ENCODE results near the gene TBC1D13. TPM values are rescaled to one million over a fixed set of nuclear protein-coding genes. Genes with fewer than 3 reads are reported as not detected.

Gene TBC1D13
- total and polyA plus RNA-seq, 2 of the 4 experiments (the other 2 are of a cell fraction) = 9.1 to 26.4 TPM

GRCh38 chr9:128770286-128771030 is 16.6 kb upstream of the TBC1D13 start:
- ChIA-PET CTCF (interaction anchor here (0.6 to 1.0 kb wide), 2 partner anchors 12 to 853 kb away, joined by 3 to 4 read pairs; no protein-coding TSS in a partner anchor), POLR2A (ENCODE audit: unreplicated experiment) (no interaction called here)
- Histone ChIP-seq H2BK20ac (ENCODE audit: low read depth, low read length) (no peak overlapping the region), H4K8ac (ENCODE audit: low read depth in 2 of 2, low read length in 2 of 2) (no peak overlapping the region), H3K4me3 (ENCODE audit: insufficient read depth, low read depth, low read length) (peak overlapping the region; percentile 99), H3K9ac (ENCODE audit: low read depth, low read length) (peak overlapping the region; percentile 93), H2AK9ac (replicated peaks; ENCODE audit: low read depth, low read length, poor library complexity) (peak overlapping the region; percentile 0), H4K5ac (ENCODE audit: low read depth, low read length) (no peak overlapping the region), H3K79me1 (ENCODE audit: low read depth in 1 of 2, low read length in 2 of 2) (peaks cover 20 to 53% of the 10 kb centered on the region in 2 experiments), H3K9me1 (ENCODE audit: insufficient read depth, low read length) (peaks cover 7% of the 10 kb centered on the region; the same call in 1 of the 2 replicates), H3K14ac (replicated peaks; ENCODE audit: low read depth, low read length) (no peak overlapping the region), H2AFZ (replicated peaks; ENCODE audit: low read length, poor library complexity) (no peak overlapping the region), H2BK15ac (ENCODE audit: low read depth, low read length) (no peak overlapping the region), H2BK5ac (ENCODE audit: low read depth, low read length, poor library complexity, severe bottlenecking) (no peak overlapping the region), H4K20me1 (ENCODE audit: insufficient read depth, low read length) (peaks cover 3% of the 10 kb centered on the region; the same call in 1 of the 2 replicates), H3K4me1 (ENCODE audit: control insufficient read depth, insufficient read depth, low read length) (peaks cover 5% of the 10 kb centered on the region), H3K56ac (ENCODE audit: extremely low read depth, insufficient read depth, low read length) (no peak overlapping the region), H3K4ac (ENCODE audit: low read depth, low read length) (no peak overlapping the region), H3K36me3 (ENCODE audit: control insufficient read depth, insufficient read depth, low read length) (peaks cover 4% of the 10 kb centered on the region), H3K27me3 (ENCODE audit: control insufficient read depth, insufficient read depth, low read length) (no peaks in the 10 kb centered on the region), H2AK5ac (ENCODE audit: low read depth, low read length) (peak overlapping the region; percentile 3; the same call in 1 of the 2 replicates), H3K23ac (ENCODE audit: low read depth, low read length) (no peak overlapping the region), H3K9me3 (ENCODE audit: control insufficient read depth, insufficient read depth, low read length) (no peaks in the 10 kb centered on the region), H4K91ac (ENCODE audit: insufficient read depth, low read depth, low read length) (no peak overlapping the region), H3K27ac (ENCODE audit: insufficient read depth, low read length) (0 out of 2 replicates have a peak overlapping the region, but pooled peaks have one; percentile 76), H3K18ac (ENCODE audit: low read depth, low read length) (no peak overlapping the region), H2BK120ac (ENCODE audit: low read depth, low read length) (no peak overlapping the region), H3K4me2 (ENCODE audit: low read depth, low read length) (peak overlapping the region; percentile 100)
- in situ Hi-C loops (cut with MboI; ENCODE audit: low sequenced_read_pairs) = no loop called here
- dilution Hi-C loops (cut with HindIII; ENCODE audit: low sequenced_read_pairs, unreplicated experiment) = no loop called here
- intact Hi-C loops (cut with micrococcal nuclease) = loop anchor here (1.0 to 2.0 kb wide), 2 partner anchors 16 to 178 kb away; partner anchors contain the start of gene TBC1D13
- DNase-seq = no peak
- WGBS, 2 experiments (ENCODE audit: extremely low coverage in 2 of 2, insufficient read length in 1 of 2) = 89% methylated on average over 6 of the region's 11 CpGs; no CpG with 5 or more reads in 1 of the 2 experiments
- no peak for ATAC-seq (ENCODE audit: low read depth)
- TSS peak; percentile 10 for BruUV-seq (replicated peaks)
- no peak for TF ChIP-seq POLR2A (IDR thresholded peaks at IDR 0.05; ENCODE audit: low read depth, low read length)
- TF ChIP-seq SMC3 (IDR thresholded peaks at IDR 0.05; ENCODE audit: low read depth, low read length) = no peak
- TF ChIP-seq, protein P1, sequence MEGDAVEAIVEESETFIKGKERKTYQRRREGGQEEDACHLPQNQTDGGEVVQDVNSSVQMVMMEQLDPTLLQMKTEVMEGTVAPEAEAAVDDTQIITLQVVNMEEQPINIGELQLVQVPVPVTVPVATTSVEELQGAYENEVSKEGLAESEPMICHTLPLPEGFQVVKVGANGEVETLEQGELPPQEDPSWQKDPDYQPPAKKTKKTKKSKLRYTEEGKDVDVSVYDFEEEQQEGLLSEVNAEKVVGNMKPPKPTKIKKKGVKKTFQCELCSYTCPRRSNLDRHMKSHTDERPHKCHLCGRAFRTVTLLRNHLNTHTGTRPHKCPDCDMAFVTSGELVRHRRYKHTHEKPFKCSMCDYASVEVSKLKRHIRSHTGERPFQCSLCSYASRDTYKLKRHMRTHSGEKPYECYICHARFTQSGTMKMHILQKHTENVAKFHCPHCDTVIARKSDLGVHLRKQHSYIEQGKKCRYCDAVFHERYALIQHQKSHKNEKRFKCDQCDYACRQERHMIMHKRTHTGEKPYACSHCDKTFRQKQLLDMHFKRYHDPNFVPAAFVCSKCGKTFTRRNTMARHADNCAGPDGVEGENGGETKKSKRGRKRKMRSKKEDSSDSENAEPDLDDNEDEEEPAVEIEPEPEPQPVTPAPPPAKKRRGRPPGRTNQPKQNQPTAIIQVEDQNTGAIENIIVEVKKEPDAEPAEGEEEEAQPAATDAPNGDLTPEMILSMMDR (conservative IDR thresholded peaks at IDR 0.05; ENCODE audit: low read depth, low read length) = no peak
- no peak for TF ChIP-seq RFX5 (IDR thresholded peaks at IDR 0.05; ENCODE audit: low read depth, low read length)
- no peak for TF ChIP-seq CEBPB (IDR thresholded peaks at IDR 0.05; ENCODE audit: low read depth, low read length)
- no peak for TF ChIP-seq CHD1 (IDR thresholded peaks at IDR 0.05; ENCODE audit: low read depth, low read length)
- TF ChIP-seq ELK1 (IDR thresholded peaks at IDR 0.05; ENCODE audit: borderline replicate concordance, low read depth, low read length) = no peak
- no peak for TF ChIP-seq FOS (IDR thresholded peaks at IDR 0.05; ENCODE audit: low read depth, low read length)
- TF ChIP-seq MAZ (IDR thresholded peaks at IDR 0.05; ENCODE audit: borderline replicate concordance, low read depth, low read length) = no peak
- TF ChIP-seq USF2 (IDR thresholded peaks at IDR 0.05; ENCODE audit: low read depth, low read length) = no peak
- TF ChIP-seq MAFK (IDR thresholded peaks at IDR 0.05; ENCODE audit: low read depth, low read length) = no peak
- no peak for TF ChIP-seq MXI1 (IDR thresholded peaks at IDR 0.05; ENCODE audit: borderline replicate concordance, low read depth, low read length)
- TF ChIP-seq NFE2L2 (IDR thresholded peaks at IDR 0.05; ENCODE audit: low read depth, low read length) = no peak
- no peak for TF ChIP-seq RAD21 (IDR thresholded peaks at IDR 0.05; ENCODE audit: low read length)
- no peak for TF ChIP-seq BHLHE40 (IDR thresholded peaks at IDR 0.05; ENCODE audit: low read depth, low read length)

All from IMR-90 (cell line).